ENCODE results near the gene MNX1.

MNX1 gene

DNA sequence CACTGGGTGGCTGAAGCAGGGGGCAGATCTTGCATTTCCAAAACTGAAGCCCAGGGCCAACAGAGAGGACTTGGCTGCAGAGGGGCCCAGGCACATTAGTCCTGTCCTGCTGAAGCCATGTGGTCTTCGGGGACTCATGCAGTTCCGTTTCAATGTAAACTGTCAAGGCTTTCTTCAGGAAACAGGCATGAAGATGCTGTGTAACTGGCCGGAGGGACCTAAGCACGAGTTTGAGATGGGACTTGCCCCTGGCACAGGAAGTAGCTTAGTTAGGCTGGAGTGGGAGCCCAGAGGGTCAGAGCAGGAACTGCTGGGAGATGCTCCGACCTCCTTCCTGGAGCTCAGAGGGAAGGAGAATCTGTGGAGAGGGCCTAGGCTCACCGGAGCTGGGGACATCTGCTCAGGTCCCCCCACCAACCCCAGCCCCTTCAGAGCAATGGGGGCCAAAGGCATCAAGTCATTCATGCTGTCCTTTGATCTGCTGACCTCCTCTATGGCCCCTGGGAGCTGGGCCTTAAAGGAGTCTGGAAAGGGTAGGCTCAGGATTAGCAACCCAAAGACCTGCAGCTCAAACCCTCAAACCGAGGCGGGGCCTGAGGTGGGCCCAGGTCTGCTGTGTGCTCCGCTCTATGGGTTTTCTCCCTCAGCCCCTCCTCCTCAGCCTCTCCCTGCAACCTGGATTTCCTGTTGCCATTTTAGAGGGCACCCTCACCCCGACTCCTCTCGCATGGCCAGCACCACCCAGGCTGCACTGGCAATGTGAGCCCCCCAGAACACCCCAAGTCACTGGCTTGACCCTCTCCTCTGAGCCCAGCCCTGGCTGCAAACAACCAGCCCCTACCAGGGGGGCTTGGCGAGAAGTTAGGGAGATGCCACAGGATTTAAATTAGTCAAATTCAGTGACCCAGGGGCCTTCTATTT lies 4.4 kb upstream of the MNX1 start:
- DNase-seq = no peak

DNA sequence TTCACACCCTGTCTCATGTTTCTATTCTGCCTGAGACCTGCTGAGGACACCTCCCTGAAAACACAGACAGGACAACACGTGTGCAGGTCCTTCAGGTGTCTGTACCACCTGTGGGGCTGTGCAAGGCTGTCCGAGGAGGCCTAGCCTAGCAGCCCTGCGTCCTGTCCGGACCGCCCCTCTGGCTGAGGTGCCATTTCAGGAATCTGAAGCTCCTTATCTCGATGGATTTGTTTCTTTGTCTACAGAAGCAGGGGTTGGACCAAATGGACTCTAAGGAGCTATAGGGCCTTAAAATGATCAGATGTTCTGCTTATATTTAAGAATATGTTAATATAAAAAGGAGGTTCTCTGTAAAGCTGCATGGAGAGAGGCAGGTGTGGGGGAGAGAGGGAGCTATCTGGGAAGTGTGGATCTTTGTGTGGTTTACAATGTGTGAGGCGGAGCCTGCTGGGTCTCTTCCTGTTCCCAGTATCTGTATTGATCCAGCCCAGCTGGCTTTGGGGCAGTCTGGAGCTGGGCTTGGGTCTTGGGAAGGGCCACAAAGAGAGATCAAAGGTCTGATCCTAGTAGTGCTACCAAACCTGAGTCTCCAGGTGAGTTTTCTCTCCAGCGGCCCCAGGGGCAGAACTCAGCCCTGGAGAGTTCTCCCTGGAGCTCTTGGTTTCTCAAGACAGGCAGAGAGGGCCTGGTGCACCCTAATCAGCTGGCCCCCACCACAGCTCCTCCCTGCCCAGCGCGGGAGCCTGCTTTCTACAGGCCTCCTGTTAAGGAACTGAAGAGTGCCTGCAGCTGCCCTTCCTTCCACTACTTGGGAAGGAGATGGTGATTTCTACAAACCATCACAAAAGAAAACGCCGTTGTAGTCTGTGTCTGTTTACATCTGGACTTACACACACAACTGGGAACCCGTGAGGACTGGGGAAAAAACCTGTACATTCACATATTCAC lies 3.4 kb upstream of the MNX1 start:
- no peak for DNase-seq

DNA sequence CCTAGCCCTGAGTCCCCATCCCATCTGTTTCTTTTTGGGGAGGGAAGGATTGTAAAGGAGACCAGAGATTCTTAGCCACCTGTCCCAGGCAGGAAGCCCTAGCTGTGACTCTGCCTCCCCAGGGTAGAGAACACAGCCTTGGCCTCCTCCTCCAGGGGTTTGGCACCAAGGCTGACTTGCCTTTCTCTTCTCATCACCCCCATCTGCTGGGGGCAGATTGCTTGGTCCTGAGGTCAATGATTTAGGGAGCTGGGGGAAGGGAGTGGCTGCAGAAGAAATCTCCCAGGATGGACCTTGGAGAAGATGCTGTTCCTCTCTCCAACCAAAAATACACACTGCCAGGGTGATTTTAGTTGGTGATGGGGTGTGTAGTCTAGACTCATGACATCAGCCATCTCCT lies 2.6 kb upstream of the MNX1 start:
- DNase-seq = no peak

DNA sequence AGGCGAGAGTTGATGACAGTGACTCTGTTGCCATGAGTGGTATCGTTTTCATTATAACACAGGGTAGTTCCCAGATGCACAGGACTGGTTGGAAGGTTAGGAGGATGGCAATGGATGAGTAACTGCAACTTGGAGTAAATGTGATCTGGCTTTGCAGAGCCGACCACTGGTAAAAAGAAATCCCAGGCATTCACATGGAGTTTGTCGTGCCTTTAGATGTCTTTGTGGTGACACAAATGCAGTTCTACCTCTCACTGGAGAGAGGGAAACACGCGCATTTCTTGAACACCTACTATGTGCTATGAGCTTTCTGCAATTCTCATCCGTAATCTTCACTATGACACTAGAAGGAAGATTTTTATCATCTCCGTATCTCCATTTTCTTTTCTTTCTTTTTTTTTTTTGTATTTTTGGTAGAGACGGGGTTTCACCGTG lies 1.7 kb upstream of the MNX1 start:
- no peak for DNase-seq

DNA sequence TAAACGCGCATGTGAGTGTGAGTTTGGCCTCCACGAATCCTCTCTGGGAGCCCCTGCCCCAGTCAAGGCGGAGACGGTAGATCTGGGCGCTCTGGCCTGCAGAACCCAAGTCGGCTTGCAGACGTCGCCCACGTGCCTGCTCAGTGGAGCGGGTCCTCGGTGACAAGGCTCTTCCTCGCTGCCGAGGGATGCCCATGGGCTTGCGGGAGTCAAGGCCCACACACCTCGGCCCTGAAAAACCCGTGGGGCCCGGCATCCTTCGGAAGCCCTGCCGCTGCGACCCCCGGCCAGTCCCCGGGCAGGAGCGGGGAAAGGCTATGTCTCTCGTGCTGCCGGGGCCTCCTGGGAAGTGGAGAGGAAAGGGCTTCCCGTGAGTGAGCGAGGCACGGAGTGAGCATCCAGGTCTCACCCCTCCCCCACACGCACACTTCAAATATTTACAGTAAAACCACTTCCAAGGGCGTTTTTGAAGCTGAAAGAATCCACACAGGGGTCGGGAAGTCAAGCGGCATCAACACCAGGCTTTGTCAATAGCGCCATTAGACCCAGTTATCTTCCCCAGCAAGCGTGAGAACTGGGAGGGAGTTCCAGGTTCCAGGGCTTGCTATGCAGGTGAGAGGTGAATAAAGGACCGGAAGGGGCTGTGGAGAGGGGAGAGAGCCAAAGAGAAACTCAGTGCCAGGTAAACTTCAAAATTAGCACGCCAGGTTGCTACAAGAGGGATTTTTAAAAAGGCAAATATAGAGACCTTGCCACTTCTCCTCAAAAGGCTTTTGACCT lies 1.1 kb upstream of the MNX1 start:
- DNase-seq = peak in 1 of 2 experiments; percentile 35

DNA sequence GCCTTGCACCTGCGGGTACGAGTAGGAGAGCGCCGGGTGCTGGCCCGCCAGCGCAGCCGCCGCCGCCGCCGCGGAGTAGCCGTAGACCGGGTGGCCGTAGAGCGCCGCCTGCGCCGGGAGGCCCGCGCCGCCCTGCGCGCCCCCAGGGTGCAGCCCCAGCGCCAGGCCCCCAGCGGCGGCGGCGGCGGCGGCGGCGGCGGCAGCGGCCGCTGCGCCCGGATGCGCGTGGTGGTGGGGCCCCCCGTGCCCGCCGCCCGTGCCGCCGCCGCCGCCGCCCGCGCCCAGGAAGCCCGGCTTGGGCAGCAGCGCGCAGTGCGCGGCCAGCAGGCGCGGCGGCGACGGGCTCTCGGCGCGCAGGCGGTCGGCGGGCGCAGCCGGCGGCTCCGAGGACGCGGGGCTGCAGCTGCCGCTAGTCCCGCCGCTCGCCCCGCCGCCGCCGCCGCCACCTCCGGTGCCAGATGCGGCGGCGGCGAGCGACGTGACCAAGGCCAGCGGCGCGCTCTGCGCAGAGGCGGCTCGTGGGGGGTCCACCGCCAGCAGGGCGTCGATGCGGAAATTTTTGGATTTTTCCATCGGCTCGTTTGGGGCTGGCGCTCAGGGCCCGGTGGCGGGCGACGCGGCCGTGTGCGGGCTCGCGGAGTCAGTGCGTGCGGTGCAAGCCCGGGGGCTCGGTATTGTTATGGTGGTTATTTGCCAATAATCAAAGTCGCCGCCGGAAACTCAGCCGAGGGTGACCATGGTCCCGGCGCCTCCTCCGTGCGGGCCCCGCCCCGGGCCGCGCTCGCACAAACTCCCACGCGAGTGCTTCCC lies 480 bp downstream of the MNX1 start:
- DNase-seq = peak in 1 of 2 experiments; percentile 20

DNA sequence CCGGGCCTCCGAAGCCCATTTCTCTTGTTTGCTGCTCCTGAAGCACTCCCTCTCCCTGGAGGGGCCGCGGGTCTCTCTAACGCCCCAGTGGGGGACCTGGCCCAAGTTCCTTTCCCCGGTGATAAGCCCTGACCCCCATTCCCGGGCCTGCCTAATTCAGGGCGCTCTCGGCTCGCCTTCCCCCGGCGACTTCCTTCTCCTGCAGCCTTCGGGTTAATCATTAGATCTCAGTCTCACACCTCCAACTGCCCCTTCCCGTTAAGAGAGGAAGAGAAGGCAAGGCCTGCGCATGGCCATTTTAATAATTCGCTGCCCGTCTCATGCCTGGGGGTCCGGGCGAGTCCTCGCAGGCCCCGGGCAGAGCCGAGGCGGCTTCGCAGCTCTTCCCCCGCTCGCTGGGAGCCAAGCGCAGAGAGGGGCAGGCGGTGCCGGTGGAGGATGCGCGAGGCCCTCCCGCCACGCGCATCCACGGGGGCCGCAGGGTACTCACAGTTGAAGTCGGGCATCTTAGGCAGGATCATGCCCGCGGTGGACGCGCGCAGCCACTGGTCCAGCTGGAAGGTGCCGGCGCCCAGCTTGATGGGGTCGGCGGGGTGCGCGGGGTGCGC lies 1.2 kb downstream of the MNX1 start:
- peak; percentile 40 to 44 for DNase-seq

DNA sequence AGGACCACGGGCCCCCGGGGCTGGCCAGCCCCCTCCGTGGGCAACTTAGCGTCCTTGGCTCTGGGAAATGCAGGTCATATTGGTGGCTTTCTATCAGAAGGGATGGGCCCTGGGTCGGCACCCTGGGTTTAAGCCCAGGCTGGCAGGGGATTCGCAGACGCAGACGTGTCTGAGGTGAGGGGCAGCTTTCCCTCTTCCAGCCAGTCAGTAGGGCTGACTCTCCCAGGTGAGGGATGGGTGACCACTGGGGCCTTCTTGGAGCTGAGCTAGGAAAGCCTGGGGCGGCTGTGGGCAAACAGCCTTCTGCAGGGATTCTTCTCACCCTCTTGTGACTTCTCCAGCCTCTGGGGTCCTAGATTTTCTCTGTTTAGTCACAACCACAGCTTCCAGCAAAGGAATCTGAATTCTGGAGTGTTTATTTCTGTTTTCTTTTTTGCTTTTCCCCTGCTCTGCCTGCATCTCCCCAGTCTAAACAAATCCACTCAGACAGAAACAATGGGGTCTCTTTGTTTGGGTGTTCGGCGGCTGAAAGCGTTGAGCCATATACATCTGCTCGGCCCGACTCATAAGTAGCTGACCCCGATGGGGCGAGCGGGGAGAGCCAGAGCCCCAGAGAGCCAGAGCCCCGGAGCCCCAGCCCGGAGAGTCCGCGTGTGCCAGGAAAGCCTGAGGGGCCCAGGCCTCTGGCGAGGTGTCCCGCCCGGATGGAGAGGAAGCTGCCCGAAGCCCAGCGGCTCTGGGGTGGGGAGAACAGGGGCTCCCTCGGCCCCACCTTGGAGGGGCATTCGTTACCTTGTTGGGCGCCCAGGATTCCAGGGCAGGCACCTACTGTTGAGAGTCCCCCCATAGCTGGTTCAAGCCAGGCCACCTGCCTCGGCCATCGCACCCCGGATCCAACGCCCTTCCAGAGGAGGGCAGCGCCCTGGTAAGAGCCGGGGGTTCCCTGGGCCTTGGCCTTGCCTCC lies 2.0 kb downstream of the MNX1 start:
- peak in 1 of 2 experiments; percentile 22 for DNase-seq

DNA sequence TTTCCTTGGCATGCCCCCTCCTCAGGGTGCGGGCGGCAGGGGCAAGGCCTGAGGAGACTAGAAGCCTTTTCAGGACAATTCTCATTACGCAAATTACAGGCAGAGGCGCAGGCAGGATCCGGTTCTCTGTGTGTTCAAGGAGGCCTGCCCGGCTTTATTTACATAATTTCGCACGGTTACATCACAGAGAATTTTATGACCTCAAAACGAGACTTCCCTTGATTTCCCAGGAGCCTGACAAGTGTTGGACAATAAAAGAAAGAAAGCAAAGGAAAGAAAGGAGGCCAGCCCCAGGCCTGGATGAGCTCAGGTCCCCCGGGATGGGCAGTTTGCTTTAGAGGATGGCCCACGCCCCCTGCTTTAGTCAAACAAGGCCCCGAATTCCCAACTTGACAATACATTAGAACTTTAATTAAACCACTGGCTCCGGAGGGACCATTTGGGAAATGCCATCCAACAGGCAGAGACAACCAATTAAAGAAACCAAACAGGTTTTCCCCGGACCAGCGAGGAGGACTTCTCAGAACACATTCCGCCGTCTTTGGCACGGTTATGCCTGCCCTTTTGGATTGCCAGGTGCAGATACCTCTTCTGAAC lies 2.9 kb downstream of the MNX1 start:
- DNase-seq = peak; percentile 22

DNA sequence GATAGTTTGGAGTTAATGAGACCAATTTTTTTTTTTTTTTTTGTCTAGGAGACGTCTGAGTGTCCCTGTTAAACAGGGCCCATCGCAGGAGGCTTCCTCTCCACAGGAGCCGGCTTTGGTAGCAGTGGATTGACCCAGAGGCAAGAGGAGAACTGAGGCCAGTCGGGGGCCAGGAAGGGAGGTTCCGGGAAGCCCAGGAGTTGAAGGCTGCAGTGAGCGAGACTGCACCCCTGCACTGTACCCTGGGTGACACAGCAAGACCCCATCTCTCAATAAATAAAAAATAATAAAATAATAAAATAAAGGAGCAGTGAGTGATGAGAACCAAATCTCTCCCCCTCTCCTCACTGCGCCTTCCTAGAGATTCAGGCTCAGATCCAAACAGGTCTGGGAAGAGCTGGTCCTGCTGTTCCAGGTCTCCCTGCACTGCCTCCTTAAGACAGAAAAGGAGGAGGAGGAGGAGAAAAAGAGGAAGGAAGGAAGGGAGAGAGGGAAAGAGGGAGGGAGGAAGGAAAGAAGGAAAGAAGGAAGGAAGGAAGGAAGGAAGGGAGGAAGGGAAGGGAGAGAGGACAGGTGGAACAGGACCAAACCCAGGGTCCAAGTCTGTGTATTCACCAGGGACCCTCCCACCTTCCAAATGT lies 3.5 kb downstream of the MNX1 start:
- DNase-seq = peak in 1 of 2 experiments; percentile 5

DNA sequence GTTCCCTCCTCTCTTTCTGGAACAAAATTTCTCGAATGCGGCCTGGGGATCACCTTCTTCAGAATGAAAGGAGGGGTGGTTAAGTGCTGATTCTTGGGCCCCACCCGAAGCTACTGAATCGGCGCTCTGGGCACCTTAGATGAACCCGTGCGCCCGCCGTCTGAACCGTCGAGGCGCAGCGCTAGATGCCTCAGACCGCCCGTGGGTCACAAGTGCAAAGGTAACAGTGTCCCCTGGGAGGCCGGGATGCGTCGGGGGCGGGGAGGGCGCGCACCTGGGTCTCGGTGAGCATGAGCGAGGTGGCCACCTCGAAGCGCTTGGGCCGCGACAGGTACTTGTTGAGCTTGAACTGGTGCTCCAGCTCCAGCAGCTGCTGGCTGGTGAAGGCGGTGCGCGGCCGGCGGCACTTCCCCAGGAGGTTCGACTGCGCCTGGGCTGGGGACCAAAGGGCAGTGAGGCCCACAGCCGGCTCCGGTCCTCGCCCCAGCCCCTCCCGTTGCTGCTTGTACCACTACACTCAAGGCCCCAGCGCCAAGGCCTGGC lies 4.2 kb downstream of the MNX1 start:
- peak in 1 of 2 experiments; percentile 40 for DNase-seq

DNA sequence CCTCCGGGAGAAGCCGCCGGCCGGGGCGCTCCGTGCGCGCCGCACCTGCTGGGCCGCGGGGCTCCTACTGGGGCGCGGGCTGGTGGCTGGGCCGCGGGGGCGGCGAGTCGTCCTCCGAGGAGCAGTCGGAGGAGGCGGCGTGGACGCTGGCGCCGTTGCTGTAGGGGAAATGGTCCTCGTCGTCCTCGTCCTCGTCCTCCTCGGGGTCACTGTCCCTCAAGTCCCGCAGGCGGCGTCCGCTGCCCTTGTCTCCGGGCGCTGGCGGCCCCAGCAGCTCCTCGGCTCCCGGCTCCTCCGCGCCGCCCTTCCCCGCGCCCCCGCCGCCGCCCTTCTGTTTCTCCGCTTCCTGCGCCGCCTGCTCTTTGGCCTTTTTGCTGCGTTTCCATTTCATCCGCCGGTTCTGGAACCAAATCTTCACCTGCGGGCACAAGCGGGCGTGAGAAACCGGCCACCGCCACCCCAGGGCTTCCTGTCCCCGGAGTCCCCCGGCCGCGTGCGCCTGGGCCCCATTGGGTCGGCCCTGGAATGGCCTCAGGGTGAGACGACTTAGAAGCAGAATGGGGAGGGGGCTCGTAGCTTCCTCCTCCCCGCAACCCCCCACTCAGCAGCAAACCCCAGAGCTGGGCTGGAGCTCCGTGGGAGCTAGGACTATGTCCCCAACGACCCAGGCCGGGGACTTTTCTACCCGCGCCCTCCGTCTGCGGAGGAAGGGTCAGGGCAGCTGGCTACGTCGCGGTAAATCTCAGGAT lies 4.8 kb downstream of the MNX1 start:
- peak in 1 of 2 experiments; percentile 41 for DNase-seq

DNA sequence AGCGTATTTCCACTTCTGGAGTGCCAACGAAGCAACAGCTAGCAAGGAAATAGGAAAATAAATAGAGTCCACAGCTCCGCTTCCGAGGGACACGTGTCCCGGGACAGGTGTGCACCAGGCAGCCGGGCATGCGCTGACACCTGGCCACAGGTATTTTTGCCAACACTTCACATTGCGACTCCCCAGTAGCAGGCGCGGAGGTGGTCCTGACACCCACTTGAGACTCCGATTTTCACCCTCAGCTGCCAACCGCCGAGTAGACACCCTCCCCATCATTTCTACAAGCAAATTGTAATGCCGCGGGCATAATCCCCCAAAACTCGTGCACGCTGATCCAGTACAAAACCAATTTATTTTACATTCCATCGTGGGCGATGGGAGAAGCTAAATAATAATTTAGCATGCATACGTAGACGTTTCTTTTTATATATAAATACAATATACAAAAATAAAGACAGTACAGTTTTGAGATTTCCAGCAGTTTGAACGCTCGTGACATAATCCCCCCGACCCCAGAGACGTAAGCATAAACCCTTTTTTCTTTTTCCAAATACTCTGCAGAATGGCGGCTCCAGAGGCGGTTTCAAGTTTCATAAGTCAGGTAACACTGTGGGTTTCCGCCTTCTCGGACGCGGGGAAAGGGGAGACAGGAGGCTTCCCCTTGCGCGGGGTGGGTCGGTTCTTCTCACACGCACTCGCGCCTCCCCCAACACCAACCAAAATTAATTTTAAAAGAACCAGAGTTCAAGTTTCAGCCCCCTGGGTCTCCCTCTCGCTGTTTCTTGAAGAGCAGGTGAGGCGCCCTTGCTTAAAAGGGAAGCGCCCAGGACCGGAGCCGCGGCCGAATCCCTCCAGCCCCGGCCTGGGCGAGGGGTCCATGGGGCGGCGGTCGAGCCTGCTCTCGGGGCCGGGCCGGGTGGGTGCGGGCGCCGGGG lies 5.7 kb downstream of the MNX1 start:
- DNase-seq = peak in 1 of 2 experiments; percentile 33

DNA sequence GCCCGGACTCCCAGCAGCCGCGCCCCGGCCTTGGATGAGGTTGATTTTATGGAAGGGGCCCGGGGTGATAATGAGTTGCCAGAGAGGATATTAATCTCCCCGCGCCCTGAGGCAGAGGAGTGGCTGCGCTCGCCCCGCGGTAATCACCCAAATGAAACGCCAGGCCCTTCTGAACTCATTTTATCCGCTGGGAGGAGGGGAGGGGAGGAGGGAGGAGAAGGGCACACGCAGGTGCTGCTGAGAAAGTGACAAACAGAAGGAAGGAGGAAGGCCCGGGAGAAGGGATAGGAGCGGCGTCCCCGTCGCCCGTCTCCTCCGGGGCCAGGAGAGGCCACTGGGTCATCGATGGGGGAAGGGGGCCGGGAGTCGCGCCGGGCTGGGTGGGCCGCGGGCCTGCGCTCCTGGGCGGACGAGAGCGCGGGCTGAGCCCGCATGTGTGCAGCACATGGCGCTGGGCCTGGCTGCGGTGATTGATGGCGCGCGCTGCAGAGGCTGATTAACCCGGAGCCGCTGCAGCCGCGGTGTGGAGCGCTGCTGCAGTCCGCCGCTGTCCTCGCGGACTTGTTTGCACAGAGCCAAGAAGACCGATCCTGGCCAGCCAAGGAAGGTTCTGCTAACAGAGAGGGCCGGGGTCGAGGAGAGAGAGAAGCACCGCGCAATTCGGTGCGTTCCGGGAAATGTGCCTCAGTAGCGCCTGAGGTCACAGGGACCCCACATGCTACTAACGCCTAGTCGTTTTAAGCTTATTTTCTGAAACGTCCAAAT lies 6.5 kb downstream of the MNX1 start:
- DNase-seq = peak; percentile 36 to 45

DNA sequence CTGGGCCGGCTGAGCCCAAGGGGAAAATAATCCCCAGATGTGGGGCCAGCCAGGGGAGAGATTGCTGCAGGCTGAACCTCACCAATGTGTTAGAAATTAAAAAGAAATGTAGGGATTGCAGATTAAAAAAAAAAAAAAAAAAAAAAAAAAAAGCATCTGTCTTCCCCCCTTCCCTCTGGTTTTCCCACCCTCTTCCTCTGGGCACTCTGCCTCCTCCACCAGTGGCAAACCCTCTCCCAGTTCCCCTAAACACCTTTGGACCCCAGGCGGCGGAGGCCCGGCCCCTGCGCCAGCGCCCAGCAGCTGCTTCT lies 7.1 kb downstream of the MNX1 start:
- no peak for DNase-seq

DNA sequence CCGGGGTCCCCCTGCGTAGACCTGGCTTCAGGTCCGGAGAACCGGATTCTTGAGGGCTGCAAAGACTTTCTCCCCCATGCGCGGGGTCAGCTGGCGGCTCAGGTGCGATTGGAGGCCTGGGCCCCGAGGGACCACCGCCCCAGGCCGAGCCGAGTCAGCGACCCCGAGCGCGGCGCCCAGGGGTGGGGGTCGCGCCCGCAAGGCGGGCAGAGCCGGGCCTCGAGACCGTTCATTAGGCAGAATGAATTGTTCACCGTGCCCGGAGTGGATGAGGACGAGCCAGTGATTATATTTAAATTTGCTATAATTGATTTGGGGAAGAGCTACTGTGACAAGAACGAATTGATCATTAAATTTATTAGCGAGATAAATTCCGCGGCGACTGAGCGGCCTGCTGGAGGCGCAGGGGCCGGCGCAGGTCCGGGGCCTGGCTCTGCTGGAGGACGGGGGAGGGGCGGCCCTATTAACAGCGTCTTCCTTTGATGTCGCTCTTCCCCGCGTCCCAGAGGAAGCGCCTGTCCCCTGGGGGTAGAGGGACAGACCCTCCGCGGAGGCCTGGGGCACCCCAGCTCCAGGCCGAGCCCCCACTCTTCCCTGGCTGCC lies 7.5 kb downstream of the MNX1 start:
- DNase-seq = peak in 1 of 2 experiments; percentile 21
